B cell (primary cell): ENCODE data around the gene EPB41L5. TPM values are rescaled to one million over a fixed set of nuclear protein-coding genes. Genes with fewer than 3 reads are reported as not detected.

ENCODE experiments used
- ATAC-seq: fragments of 200-7000 bp; cut with Tn5 transposase; one replicate; pipeline ENCODE4 v1.10.0; 2021; ENCODE audit warnings: low read depth, mild to moderate bottlenecking, moderate number of reproducible peaks, moderate library complexity
- CTCF ChIA-PET: fragments of 350-600 bp; sonication (Branson Sonifier 250); formaldehyde crosslinking; loops from one replicate; lab custom pipeline; 2021; ENCODE audit warnings: antibody characterized with exemption, inconsistent platforms; lab: Charles Lee
- POLR2A ChIA-PET: fragments of 350-600 bp; sonication (Branson Sonifier 250); formaldehyde crosslinking; loops from one replicate; lab custom pipeline; 2021; ENCODE audit warnings: antibody characterized with exemption; lab: Charles Lee
- DNase-seq: peaks from one replicate; pipeline ENCODE4 v3.0.0; 2013
- H2AFZ ChIP-seq: 2 replicates; pipeline ENCODE4 v1.6.1; 2012; ENCODE audit warnings: mild to moderate bottlenecking, low read depth, low read length; ENCODE audit not compliant: insufficient read depth, poor library complexity, severe bottlenecking
- H3K27ac ChIP-seq, 2 donors: 1 replicate in 1 of 2; 2 replicates in 1 of 2; pipeline ENCODE4 v1.5.1; 2012 to 2013; ENCODE audit warnings: low read length in 2 of 2, mild to moderate bottlenecking in 2 of 2, moderate library complexity in 1 of 2
- H3K27me3 ChIP-seq, 4 experiments: fragments of 200-600 bp in 1 of 4; sonication (generic) in 1 of 4; replicated peaks in 1 of 4; 1 replicate in 2 of 4; 2 replicates in 2 of 4; pipeline versions ENCODE4 v1.6.1 to v1.7.0; 2013 to 2016; ENCODE audit warnings: low read length in 3 of 4, mild to moderate bottlenecking in 2 of 4, mixed read lengths in 1 of 4, moderate library complexity in 1 of 4; ENCODE audit not compliant: insufficient read depth in 4 of 4, control insufficient read depth in 3 of 4; ENCODE audit errors: control extremely low read depth in 1 of 4
- H3K36me3 ChIP-seq, 2 experiments: replicated peaks in 1 of 2; 1 replicate in 1 of 2; 2 replicates in 1 of 2; pipeline versions ENCODE4 v1.6.1 to v1.7.1; 2013; ENCODE audit warnings: low read length in 1 of 2; ENCODE audit not compliant: insufficient read depth in 2 of 2, control insufficient read depth in 1 of 2; ENCODE audit errors: control extremely low read depth in 1 of 2, extremely low read depth in 1 of 2
- H3K4me1 ChIP-seq, 2 donors: fragments of 200-600 bp in 1 of 2; sonication (generic) in 1 of 2; 1 replicate in 1 of 2; 2 replicates in 1 of 2; pipeline versions ENCODE4 v1.5.1 to v1.6.1; 2013 to 2017; ENCODE audit warnings: low read length in 2 of 2; ENCODE audit not compliant: control insufficient read depth in 2 of 2, insufficient read depth in 2 of 2
- H3K4me2 ChIP-seq: replicated peaks from 2 replicates; pipeline ENCODE3; 2012; ENCODE audit warnings: mild to moderate bottlenecking, low read depth, low read length; ENCODE audit not compliant: poor library complexity, severe bottlenecking
- H3K4me3 ChIP-seq, 5 experiments: fragments of 200-600 bp in 1 of 5; sonication (generic) in 1 of 5; 1 replicate in 3 of 5; 2 replicates in 2 of 5; pipeline versions ENCODE4 v1.5.1 to v1.7.0; 2011 to 2016; ENCODE audit warnings: low read length in 4 of 5, mild to moderate bottlenecking in 4 of 5, low read depth in 2 of 5, control low read depth in 1 of 5, moderate library complexity in 1 of 5; ENCODE audit not compliant: insufficient read depth in 1 of 5; ENCODE audit errors: control extremely low read depth in 1 of 5, extremely low read depth in 1 of 5
- H3K79me2 ChIP-seq: fragments of 200-600 bp; sonication (generic); one replicate; pipeline ENCODE4 v1.6.0; 2016; ENCODE audit warnings: low read length; ENCODE audit not compliant: control insufficient read depth, insufficient read depth
- H3K9ac ChIP-seq: fragments of 200-600 bp; sonication (generic); 2 replicates; pipeline ENCODE4 v1.6.1; 2017; ENCODE audit warnings: mild to moderate bottlenecking, low read length, moderate library complexity
- H3K9me3 ChIP-seq, 3 donors: one replicate each; pipeline versions ENCODE4 v1.6.1 to v1.7.1; 2013; ENCODE audit warnings: low read length in 2 of 3; ENCODE audit not compliant: control insufficient read depth in 2 of 3, insufficient read depth in 1 of 3; ENCODE audit errors: control extremely low read depth in 1 of 3
- H4K20me1 ChIP-seq: 2 replicates; pipeline ENCODE4 v1.6.0; 2012; ENCODE audit warnings: mild to moderate bottlenecking, low read length; ENCODE audit not compliant: insufficient read depth, control insufficient read depth, poor library complexity, severe bottlenecking
- H3K27ac Mint-ChIP-seq: one replicate; pipeline ENCODE4 v1.8.0; 2021; ENCODE audit warnings: mixed read lengths
- H3K27me3 Mint-ChIP-seq: one replicate; pipeline ENCODE4 v1.8.0; 2021; ENCODE audit warnings: mixed read lengths
- H3K4me1 Mint-ChIP-seq: one replicate; pipeline ENCODE4 v1.8.0; 2021; ENCODE audit warnings: mixed read lengths
- H3K4me3 Mint-ChIP-seq: one replicate; pipeline ENCODE4 v1.8.0; 2021; ENCODE audit warnings: mixed read lengths
- H3K9me3 Mint-ChIP-seq: one replicate; pipeline ENCODE4 v1.8.0; 2022; ENCODE audit warnings: mixed read lengths; ENCODE audit not compliant: insufficient read depth
- CTCF ChIP-seq: fragments of 200-600 bp; IDR thresholded peaks from one replicate; pipeline ENCODE4 v1.8.0; 2022; ENCODE audit warnings: antibody characterized with exemption, mild to moderate bottlenecking
- EZH2 ChIP-seq: IDR thresholded peaks from 2 replicates; pipeline ENCODE4 v1.6.1; 2012; ENCODE audit warnings: borderline replicate concordance, low read depth, mild to moderate bottlenecking, moderate library complexity, low read length; ENCODE audit not compliant: insufficient read depth, poor library complexity, severe bottlenecking
- WGBS: methylation state at CpG from one replicate; pipeline ENCODE4 v1.1.5; 2013; ENCODE audit warnings: missing lambda C conversion rate; ENCODE audit not compliant: insufficient coverage; 5-methylcytosine and 5-hydroxymethylcytosine counted together
- intact Hi-C: fragments of 100-400 bp; cut with micrococcal nuclease; formaldehyde crosslinking; loops from one replicate; pipeline ENCODE4 v1.10.0; 2022
- polyA plus RNA-seq: library from polyadenylated mRNA; depleted of rRNA; stranded (reverse); fragments of >200 nt; gene quantifications from 2 replicates; pipeline ENCODE4 v1.2.3, GENCODE V29; 2012
- total RNA-seq, 2 donors: library from RNA; stranded (reverse); fragments of 120-200 nt in 1 of 2; gene quantifications; 1 replicate in 1 of 2; 2 replicates in 1 of 2; pipeline versions ENCODE4 v1.2.3 to v1.2.4, GENCODE V29; 2013 to 2022

Gene EPB41L5
- total and polyA plus RNA-seq, 2 donors (not counting 1 experiment from before 2014, with no cell fraction given), result 3.9 to 14.0 TPM

GRCh38 chr2:120203251-120204021 is 190.6 kb downstream of the EPB41L5 start:
- ChIA-PET POLR2A (no interaction called here), CTCF (interaction anchor here (1.0 kb wide), 1 partner anchor 110 kb away, joined by 6 read pairs; no protein-coding TSS in a partner anchor)
- Histone ChIP-seq H3K27me3 (no peaks in the 10 kb centered on the region), H3K9me3 (peaks cover 0 to 3% (median 3%) of the 10 kb centered on the region in 3 donors), H3K79me2 (no peaks in the 10 kb centered on the region), H3K4me2 (no peak overlapping the region), H4K20me1 (no peaks in the 10 kb centered on the region), H3K27ac (no peak overlapping the region), H3K36me3 (no peaks in the 10 kb centered on the region), H3K9ac (no peak overlapping the region), H3K4me3 (no peak overlapping the region), H3K4me1 (no peaks in the 10 kb centered on the region), H2AFZ (no peak overlapping the region)
- H3K27me3 Mint-ChIP-seq, result no peaks in the 10 kb centered on the region
- DNase-seq (no peak), ATAC-seq (no peak)
- peaks cover 2% of the 10 kb centered on the region for H3K9me3 Mint-ChIP-seq
- no peak overlapping the region for H3K4me3 Mint-ChIP-seq
- 78% methylated on average over 9 of the region's 10 CpGs for WGBS
- H3K4me1 Mint-ChIP-seq, result no peaks in the 10 kb centered on the region
- no peak for TF ChIP-seq CTCF
- no peak for TF ChIP-seq EZH2
- intact Hi-C loops, result no loop called here
- no peak overlapping the region for H3K27ac Mint-ChIP-seq

- intact Hi-C loops, result no loop called here
- Mint-ChIP-seq H3K27me3 (no peaks in the 10 kb centered on the region), H3K27ac (no peak overlapping the region), H3K4me1 (no peaks in the 10 kb centered on the region), H3K9me3 (no peaks in the 10 kb centered on the region), H3K4me3 (no peak overlapping the region)
- WGBS, result 88% methylated on average over 5 of the region's 5 CpGs
- DNase-seq (no peak), ATAC-seq (no peak)
- H3K9me3 ChIP-seq, result peaks cover 0 to 3% (median 0%) of the 10 kb centered on the region in 3 donors
- no peaks in the 10 kb centered on the region for H3K36me3 ChIP-seq
- CTCF ChIA-PET, result interaction anchor here (1.0 to 1.6 kb wide), 2 partner anchors 28 to 109 kb away, joined by 4 to 6 read pairs; no protein-coding TSS in a partner anchor
- no peak overlapping the region for H3K27ac ChIP-seq
- no peaks in the 10 kb centered on the region for H3K27me3 ChIP-seq
- POLR2A ChIA-PET, result no interaction called here
- H3K4me2 ChIP-seq, result no peak overlapping the region
- no peak overlapping the region for H2AFZ ChIP-seq
- H3K4me3 ChIP-seq, result no peak overlapping the region
- no peak overlapping the region for H3K9ac ChIP-seq
- H4K20me1 ChIP-seq, result no peaks in the 10 kb centered on the region
- H3K79me2 ChIP-seq, result no peaks in the 10 kb centered on the region
- H3K4me1 ChIP-seq, result no peaks in the 10 kb centered on the region
- TF ChIP-seq CTCF (no peak), EZH2 (no peak)
These were observed 191.1 kb downstream of the EPB41L5 start for GRCh38 chr2:120204022-120204405.
